ENCODE data around the gene SOX8. TPM values are rescaled to one million over a fixed set of nuclear protein-coding genes. Genes with fewer than 3 reads are reported as not detected.
"Not testable (repeated sequence)": the region's sequence is repeated elsewhere in the genome, so short reads cannot be mapped to it uniquely, and the experiment has no call there.

SOX8 gene
- total RNA-seq, 1 experiment from 2014 or later = 1.2 TPM

GRCh38 chr16:1021553-1022160, 40.1 kb downstream of the SOX8 start:
- Mint-ChIP-seq H3K9me3 (ENCODE audit: unreplicated experiment) (no peaks in the 10 kb centered on the region), H3K27ac (ENCODE audit: unreplicated experiment) (no peak overlapping the region), H3K4me3 (ENCODE audit: unreplicated experiment) (no peak overlapping the region), H3K36me3 (ENCODE audit: insufficient read depth, unreplicated experiment) (no peaks in the 10 kb centered on the region), H3K4me1 (ENCODE audit: low read depth, unreplicated experiment) (no peaks in the 10 kb centered on the region), H3K27me3 (ENCODE audit: insufficient read depth, unreplicated experiment) (peaks cover 16% of the 10 kb centered on the region)
- ChIA-PET POLR2A (interaction anchor here (0.5 kb wide), 1 partner anchor 8 kb away, joined by 5 read pairs; no protein-coding TSS in a partner anchor), CTCF (interaction anchor here (0.6 kb wide), 1 partner anchor 341 kb away, joined by 3 read pairs; the partner anchor contains the start of gene STUB1)
- TF ChIP-seq, protein P1, sequence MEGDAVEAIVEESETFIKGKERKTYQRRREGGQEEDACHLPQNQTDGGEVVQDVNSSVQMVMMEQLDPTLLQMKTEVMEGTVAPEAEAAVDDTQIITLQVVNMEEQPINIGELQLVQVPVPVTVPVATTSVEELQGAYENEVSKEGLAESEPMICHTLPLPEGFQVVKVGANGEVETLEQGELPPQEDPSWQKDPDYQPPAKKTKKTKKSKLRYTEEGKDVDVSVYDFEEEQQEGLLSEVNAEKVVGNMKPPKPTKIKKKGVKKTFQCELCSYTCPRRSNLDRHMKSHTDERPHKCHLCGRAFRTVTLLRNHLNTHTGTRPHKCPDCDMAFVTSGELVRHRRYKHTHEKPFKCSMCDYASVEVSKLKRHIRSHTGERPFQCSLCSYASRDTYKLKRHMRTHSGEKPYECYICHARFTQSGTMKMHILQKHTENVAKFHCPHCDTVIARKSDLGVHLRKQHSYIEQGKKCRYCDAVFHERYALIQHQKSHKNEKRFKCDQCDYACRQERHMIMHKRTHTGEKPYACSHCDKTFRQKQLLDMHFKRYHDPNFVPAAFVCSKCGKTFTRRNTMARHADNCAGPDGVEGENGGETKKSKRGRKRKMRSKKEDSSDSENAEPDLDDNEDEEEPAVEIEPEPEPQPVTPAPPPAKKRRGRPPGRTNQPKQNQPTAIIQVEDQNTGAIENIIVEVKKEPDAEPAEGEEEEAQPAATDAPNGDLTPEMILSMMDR (IDR thresholded peaks at IDR 0.05; ENCODE audit: insufficient read depth in 1 of 2, low read depth in 1 of 2, low read length in 1 of 2, severe bottlenecking in 1 of 2, unreplicated experiment in 1 of 2) = no peak
- Histone ChIP-seq H3K36me3 (ENCODE audit: control insufficient read depth, insufficient read depth, low read length) (no peaks in the 10 kb centered on the region), H3K27me3 (replicated peaks; ENCODE audit: control insufficient read depth, insufficient read depth, low read length) (no peaks in the 10 kb centered on the region; the same call in 1 of the 2 replicates), H3K4me3 (ENCODE audit: low read depth, low read length) (no peak overlapping the region), H3K4me1 (no peaks in the 10 kb centered on the region; the same call in 1 of the 2 replicates), H3K9me3 (no peaks in the 10 kb centered on the region)
- DNase-seq = no peak
- no TSS peak for BruUV-seq (replicated peaks)
- intact Hi-C loops (cut with micrococcal nuclease; ENCODE audit: unreplicated experiment) = no loop called here

DNA sequence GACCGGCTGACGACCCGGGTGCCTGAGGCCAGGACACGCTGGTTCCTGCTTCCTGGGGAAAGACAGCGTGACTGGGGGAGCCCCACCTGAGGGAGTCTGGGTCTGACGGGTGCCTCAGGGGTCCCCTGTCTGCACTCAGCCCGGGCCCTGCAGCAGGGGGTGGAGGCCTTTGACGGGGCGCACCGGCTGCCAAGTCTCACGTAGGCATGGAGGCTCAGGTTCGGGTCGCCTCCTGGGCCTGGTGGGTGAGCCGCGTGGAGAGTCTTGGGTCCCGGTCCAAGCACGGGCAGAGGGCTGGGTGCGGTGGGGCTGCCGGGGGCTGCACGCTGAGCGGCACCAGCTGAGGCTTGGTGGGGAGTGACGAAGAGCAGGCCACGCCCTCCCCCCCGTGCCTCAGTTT, 40.9 kb downstream of the SOX8 start:
- Histone ChIP-seq H3K4me1 (no peaks in the 10 kb centered on the region; the same call in 1 of the 2 replicates), H3K4me3 (ENCODE audit: low read depth, low read length) (no peak overlapping the region), H3K27me3 (replicated peaks; ENCODE audit: control insufficient read depth, insufficient read depth, low read length) (no peaks in the 10 kb centered on the region; the same call in 1 of the 2 replicates), H3K9me3 (no peaks in the 10 kb centered on the region), H3K36me3 (ENCODE audit: control insufficient read depth, insufficient read depth, low read length) (no peaks in the 10 kb centered on the region)
- Mint-ChIP-seq H3K27me3 (ENCODE audit: insufficient read depth, unreplicated experiment) (peaks cover 18% of the 10 kb centered on the region), H3K4me1 (ENCODE audit: low read depth, unreplicated experiment) (no peaks in the 10 kb centered on the region), H3K4me3 (ENCODE audit: unreplicated experiment) (no peak overlapping the region), H3K9me3 (ENCODE audit: unreplicated experiment) (no peaks in the 10 kb centered on the region), H3K27ac (ENCODE audit: unreplicated experiment) (no peak overlapping the region), H3K36me3 (ENCODE audit: insufficient read depth, unreplicated experiment) (no peaks in the 10 kb centered on the region)
- CTCF ChIA-PET = no interaction called here
- no TSS peak for BruUV-seq (replicated peaks)
- TF ChIP-seq, protein P1 (IDR thresholded peaks at IDR 0.05; ENCODE audit: insufficient read depth in 1 of 2, low read depth in 1 of 2, low read length in 1 of 2, severe bottlenecking in 1 of 2, unreplicated experiment in 1 of 2) = no peak
- POLR2A ChIA-PET = no interaction called here
- no peak for DNase-seq
- intact Hi-C loops (cut with micrococcal nuclease; ENCODE audit: unreplicated experiment) = no loop called here

DNA sequence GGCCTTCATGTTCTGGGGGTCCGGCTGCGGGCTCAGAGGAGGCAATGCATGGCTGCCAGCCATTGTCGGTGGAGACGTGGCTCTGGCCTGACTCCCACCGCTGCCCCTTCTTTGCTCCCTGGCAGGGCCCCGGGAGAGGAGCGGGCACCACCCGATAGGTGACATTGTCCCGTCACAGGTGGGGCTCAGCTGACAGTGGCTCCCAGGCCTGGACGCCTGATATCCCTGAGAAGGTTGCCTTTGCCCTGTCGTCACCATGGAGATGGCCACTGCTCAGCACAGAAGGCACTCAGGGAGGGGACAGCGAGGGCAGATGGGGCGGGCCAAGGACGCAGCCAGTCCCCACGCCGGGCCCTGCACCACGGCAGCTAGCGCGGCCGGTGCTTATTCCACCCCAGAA, 42.6 kb downstream of the SOX8 start:
- ChIA-PET POLR2A (no interaction called here), CTCF (no interaction called here)
- H3K9me3 ChIP-seq = no peaks in the 10 kb centered on the region
- no peaks in the 10 kb centered on the region for H3K36me3 Mint-ChIP-seq (ENCODE audit: insufficient read depth, unreplicated experiment)
- no peaks in the 10 kb centered on the region for H3K36me3 ChIP-seq (ENCODE audit: control insufficient read depth, insufficient read depth, low read length)
- no peak overlapping the region for H3K4me3 Mint-ChIP-seq (ENCODE audit: unreplicated experiment)
- H3K4me1 ChIP-seq = no peaks in the 10 kb centered on the region; the same call in 1 of the 2 replicates
- no peaks in the 10 kb centered on the region for H3K4me1 Mint-ChIP-seq (ENCODE audit: low read depth, unreplicated experiment)
- intact Hi-C loops (cut with micrococcal nuclease; ENCODE audit: unreplicated experiment) = no loop called here
- BruUV-seq (replicated peaks) = no TSS peak
- no peaks in the 10 kb centered on the region for H3K9me3 Mint-ChIP-seq (ENCODE audit: unreplicated experiment)
- H3K27me3 ChIP-seq (replicated peaks; ENCODE audit: control insufficient read depth, insufficient read depth, low read length) = no peaks in the 10 kb centered on the region; the same call in 1 of the 2 replicates
- peaks cover 10% of the 10 kb centered on the region for H3K27me3 Mint-ChIP-seq (ENCODE audit: insufficient read depth, unreplicated experiment)
- TF ChIP-seq, protein P1 (IDR thresholded peaks at IDR 0.05; ENCODE audit: insufficient read depth in 1 of 2, low read depth in 1 of 2, low read length in 1 of 2, severe bottlenecking in 1 of 2, unreplicated experiment in 1 of 2) = no peak
- DNase-seq = no peak
- no peak overlapping the region for H3K4me3 ChIP-seq (ENCODE audit: low read depth, low read length)
- no peak overlapping the region for H3K27ac Mint-ChIP-seq (ENCODE audit: unreplicated experiment)

DNA sequence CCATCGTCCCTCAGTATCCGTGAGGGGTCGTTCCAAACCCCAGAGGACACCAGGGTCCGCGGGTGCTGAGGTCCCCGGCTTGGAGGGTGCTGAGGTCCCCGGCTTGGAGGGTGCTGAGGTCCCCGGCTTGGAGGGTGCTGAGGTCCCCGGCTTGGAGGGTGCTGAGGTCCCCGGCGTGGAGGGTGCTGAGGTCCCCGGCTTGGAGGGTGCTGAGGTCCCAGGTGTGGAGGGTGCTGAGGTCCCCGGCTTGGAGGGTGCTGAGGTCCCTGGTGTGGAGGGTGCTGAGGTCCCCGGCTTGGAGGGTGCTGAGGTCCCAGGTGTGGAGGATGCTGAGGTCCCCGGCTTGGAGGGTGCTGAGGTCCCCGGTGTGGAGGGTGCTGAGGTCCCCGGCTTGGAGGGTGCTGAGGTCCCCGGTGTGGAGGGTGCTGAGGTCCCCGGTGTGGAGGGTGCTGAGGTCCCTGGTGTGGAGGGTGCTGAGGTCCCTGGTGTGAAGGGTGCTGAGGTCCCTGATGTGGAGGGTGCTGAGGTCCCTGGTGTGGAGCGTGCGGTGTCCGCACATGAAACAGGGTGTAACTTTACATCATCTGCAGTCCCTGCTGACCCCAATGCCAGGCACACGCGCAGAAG, 43.7 kb downstream of the SOX8 start:
- intact Hi-C loops (cut with micrococcal nuclease; ENCODE audit: unreplicated experiment); H3K9me3 ChIP-seq; H3K4me3 Mint-ChIP-seq (ENCODE audit: unreplicated experiment); H3K36me3 ChIP-seq (ENCODE audit: control insufficient read depth, insufficient read depth, low read length); DNase-seq; H3K9me3 Mint-ChIP-seq (ENCODE audit: unreplicated experiment); H3K36me3 Mint-ChIP-seq (ENCODE audit: insufficient read depth, unreplicated experiment); H3K27me3 Mint-ChIP-seq (ENCODE audit: insufficient read depth, unreplicated experiment); H3K4me1 ChIP-seq; CTCF ChIA-PET; H3K27me3 ChIP-seq (replicated peaks; ENCODE audit: control insufficient read depth, insufficient read depth, low read length); H3K27ac Mint-ChIP-seq (ENCODE audit: unreplicated experiment); H3K4me1 Mint-ChIP-seq (ENCODE audit: low read depth, unreplicated experiment); POLR2A ChIA-PET; H3K4me3 ChIP-seq (ENCODE audit: low read depth, low read length); BruUV-seq (replicated peaks): not testable (repeated sequence)

All from Caco-2 (cell line).